ENCODE measurements around the gene PAGE2B.

- no peak for TF ChIP-seq CTCF (IDR thresholded peaks at IDR 0.05 in 4 of 5, conservative IDR thresholded peaks at IDR 0.05 in 1 of 5)
- TF ChIP-seq POLR2A (IDR thresholded peaks at IDR 0.05), result no peak
Measured at GRCh38 chrX:55056820-55057674, 17.8 kb upstream of the PAGE2B start.
